Hindlimb muscle (tissue), 1 donor: ENCODE data around the gene FHIP1A. TPM values are rescaled to one million over a fixed set of nuclear protein-coding genes. Genes with fewer than 3 reads are reported as not detected.

ENCODE experiments used
- DNase-seq: peaks from one replicate; pipeline ENCODE4 v3.0.0-alpha.2; 2013
- polyA plus RNA-seq: library from polyadenylated mRNA; unstranded; fragments of 120-200 nt; gene quantifications from one replicate; pipeline ENCODE4 v1.2.1, GENCODE V29; 2013; ENCODE audit not compliant: insufficient read length

Gene FHIP1A
- polyA plus RNA-seq, 1 donor, result 15.5 TPM

DNA sequence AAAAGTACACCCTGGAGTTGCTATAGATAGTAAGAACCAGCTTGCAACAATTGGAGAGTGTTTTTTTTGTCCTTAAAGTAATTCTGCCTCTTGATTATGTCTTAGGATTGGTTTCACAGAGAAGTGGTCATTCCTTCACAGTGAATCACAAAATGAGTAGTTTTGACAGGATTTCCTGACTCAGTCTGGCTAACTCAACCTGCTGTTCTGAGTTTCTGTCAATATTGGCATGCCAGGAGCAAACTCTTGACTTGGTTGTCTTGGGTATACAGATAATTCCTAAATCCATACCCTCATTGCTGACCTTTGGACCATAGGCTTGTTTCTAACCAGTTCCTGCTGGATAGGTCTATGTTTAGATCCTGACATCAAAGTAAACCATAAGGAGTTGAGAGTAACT, 9.4 kb downstream of the FHIP1A start:
- no peak for DNase-seq

DNA sequence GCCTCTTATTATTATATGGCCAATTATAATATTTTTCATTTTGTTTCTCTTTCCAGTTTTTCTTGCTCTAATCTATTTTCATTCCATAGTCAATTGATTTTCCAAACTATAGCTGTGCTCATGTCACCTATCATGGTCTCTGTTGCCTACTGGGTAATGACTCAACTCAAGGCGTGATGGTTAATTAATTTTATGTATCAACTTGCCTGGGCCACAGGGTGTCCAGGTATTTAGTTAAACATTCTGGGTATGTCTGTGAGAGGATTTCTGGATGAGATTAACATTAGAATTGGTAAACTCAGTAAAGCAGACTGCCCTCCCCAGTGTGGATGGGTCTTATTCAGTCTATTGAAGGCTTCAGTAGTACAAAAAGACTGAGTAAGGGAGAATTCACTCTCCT, 9.9 kb downstream of the FHIP1A start:
- DNase-seq, result no peak

DNA sequence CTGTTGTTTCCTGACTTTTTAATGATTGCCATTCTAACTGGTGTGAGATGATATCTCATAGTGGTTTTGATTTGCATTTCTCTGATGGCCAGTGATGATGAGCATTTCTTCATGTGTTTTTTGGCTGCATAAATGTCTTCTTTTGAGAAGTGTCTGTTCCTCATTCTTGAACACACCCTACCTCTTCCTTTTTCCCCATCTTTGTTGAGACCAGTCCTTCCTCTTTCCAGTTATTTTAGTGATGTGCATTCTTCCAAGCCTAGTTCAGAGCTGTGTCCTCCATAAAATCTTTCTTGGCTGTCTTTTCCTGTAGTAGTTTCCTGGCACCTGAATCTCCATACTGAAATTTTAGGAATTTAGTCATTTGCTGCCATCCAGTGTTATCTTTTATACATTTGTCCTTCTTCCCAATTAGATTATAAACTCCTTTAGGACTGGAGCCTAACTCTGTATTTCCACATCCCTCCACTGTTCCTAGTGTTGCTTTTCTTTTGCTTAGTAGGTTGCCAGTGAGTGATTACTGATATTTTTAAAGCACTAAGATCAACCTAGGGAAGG, 11.4 kb downstream of the FHIP1A start:
- no peak for DNase-seq

DNA sequence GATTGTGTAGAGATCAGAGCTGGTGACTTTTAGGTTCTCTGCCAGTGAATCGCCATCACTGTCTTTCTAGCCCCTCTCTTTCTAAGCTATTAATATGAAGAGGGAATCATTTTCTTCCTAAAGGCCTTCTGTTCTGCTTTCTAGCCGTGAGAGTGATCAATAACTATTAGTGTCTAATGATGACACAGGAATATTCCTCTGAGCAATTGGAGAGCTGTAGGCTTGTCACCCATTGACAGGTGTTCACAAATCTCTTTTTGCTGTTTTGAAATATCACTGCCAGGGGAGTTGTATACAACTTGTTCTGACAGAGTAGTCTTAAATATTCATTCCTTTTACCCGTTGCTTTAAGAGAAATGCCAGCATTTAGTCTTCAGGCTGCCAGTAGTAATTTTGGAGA, 13.9 kb downstream of the FHIP1A start:
- DNase-seq, result no peak

DNA sequence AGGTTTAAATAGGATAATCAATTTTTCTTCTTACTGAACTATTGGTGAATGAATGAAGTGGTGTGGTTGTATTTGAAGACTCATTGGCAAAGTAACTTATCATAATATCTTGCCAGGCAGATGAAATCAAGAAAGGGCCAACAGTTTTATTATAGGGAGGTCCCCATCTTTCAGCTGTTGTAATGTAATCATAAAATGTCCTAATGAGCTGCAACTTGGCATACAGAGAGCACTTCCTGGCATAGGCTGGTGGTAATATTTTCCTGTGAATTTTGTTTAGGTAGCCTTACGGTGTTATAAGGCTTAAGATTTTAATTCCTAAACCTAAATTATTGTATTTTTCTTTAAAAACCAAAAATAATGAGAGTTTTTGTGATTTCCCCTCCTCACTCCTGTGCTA, 17.5 kb downstream of the FHIP1A start:
- no peak for DNase-seq

- no peak for DNase-seq
These were observed 18.3 kb downstream of the FHIP1A start for GRCh38 chr4:151427266-151427665.

DNA sequence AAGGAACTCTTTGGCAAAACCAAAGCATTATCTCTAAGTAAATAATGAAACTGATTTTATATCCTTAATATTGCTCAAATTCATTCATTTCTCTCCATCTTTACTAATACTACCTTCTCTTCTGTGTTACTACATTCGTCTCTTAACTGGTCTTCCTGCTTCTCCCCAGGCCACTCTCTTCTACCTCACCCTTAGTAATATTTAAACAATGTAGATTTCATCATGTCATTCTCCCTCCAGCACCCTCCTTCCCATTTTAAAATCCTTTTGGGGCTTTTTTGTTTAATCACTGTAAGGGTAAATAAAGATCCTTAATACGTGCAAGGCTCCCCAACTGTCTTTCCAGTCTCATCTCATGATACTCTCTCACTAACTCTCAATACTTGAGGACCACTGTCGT, 19.4 kb downstream of the FHIP1A start:
- DNase-seq, result no peak

GRCh38 chr4:151429957-151430570, 21.1 kb downstream of the FHIP1A start:
- no peak for DNase-seq

GRCh38 chr4:151430740-151431457, 21.9 kb downstream of the FHIP1A start:
- DNase-seq, result no peak

- no peak for DNase-seq
These were observed 22.8 kb downstream of the FHIP1A start for GRCh38 chr4:151431728-151432127.

- no peak for DNase-seq
These were observed 23.7 kb downstream of the FHIP1A start for GRCh38 chr4:151432654-151433053.

DNA sequence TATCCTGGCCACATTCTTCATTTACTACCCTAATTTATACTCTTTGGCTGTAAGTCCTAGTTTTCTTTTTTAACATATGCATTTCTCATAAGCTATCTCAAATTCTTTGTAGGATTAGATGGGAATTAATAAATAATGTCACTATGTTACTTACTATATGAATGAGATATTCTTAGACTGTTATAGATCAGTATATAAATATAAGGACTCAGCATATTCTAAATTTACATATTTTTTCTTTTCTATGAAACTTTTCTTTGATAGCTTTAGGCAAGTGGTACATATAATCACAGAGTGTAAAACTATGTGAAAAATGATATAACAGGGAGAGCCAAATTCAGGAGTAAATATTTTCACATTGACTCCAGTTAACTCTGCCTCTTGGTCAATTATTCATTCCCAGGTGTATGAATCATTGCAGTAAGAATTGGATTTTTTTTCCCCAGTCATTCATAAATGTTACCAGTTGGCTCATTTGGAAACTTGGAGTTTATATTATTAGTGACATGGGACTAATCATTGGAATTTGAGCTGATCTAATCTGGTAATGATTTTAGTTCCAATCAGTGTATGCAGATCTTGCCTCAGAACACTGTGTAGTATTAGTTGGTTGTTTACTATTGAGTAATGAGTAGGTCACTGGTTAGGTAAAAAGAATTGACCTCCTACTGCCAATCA, 25.3 kb downstream of the FHIP1A start:
- no peak for DNase-seq

- DNase-seq, result no peak
These were observed 27.1 kb downstream of the FHIP1A start for GRCh38 chr4:151436093-151436518.

- DNase-seq, result no peak
These were observed 28.5 kb downstream of the FHIP1A start for GRCh38 chr4:151437505-151437904.

GRCh38 chr4:151438154-151438553, 29.2 kb downstream of the FHIP1A start:
- no peak for DNase-seq

GRCh38 chr4:151439320-151439719, 30.3 kb downstream of the FHIP1A start:
- DNase-seq, result no peak

- no peak for DNase-seq
These were observed 33.0 kb downstream of the FHIP1A start for GRCh38 chr4:151442002-151442401.

DNA sequence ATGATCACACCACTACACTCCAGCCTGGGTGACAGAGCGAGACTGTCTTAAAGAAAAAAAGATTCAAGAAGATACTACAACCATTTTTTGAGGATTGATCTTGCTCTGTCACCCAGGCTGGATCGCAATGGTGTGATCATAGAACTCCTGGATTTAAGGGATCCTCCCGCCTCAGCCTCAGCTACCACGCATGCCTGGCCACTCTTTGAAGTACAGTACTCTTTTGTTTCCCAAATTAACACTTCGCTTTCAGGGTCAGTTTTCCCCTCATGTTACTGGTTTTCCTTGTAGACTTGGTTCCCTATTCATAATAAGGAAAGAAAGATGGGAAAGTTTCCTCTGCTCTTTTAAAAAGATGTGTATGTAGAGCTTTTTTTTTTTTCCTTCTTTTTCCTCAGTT, 34.3 kb downstream of the FHIP1A start:
- no peak for DNase-seq

DNA sequence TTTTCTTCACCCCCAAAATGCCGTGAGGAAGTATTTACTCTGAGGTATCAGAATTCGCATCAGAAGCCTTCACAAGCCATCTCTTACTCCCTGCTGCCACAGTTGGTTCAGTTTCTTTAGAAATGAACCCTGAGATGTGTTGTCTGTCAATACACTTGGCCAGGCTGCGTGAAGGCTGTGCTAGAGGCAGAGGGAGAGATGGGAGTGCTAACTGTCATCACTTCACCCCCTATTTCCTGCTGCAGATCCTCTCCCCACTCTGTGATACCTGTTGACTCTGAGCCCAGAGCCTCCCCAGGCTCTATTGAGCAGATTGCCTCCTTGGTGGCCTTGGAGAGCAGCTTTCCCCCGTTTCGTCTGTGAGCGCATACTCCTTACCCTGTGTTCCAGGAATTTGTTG, 34.8 kb downstream of the FHIP1A start:
- DNase-seq, result no peak

GRCh38 chr4:151446208-151446607, 37.2 kb downstream of the FHIP1A start:
- no peak for DNase-seq

GRCh38 chr4:151454513-151454912, 45.5 kb downstream of the FHIP1A start:
- DNase-seq, result no peak

GRCh38 chr4:151455212-151455611, 46.2 kb downstream of the FHIP1A start:
- no peak for DNase-seq

DNA sequence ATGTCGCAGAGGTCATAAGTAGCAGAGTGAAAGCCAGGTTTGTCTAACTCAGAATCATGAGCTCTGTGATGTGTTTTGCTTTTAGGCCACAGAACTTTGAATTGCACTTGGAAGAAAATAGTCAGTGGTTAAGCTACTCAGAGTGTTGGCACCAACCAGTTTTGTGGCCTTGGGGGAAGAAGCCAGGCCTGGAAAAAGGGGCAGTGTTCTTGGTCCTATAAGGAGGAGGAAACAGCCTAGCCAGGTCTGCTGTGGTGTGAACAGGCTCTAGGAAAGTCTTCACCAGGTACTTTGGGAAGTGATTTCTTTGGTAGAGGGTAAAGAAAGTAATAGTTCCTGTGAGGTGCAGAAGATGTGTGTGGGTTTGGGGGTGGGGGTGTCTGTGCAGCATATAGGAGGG, 49.2 kb downstream of the FHIP1A start:
- no peak for DNase-seq
